BLaER1 treated with 17β-estradiol and CSF1 and Interleukin-3, amounts not matched to agents 10 nM and 100 nM (cell line): ENCODE measurements around the gene COL9A3.

Experiments
- H3K27ac ChIP-seq, 11 experiments: shearing (Covaris generic); formaldehyde crosslinking; 2 replicates each; pipeline ENCODE4 v1.8.1; 2022
- H3K27me3 ChIP-seq, 11 experiments: shearing (Covaris generic); formaldehyde crosslinking; 2 replicates each; pipeline ENCODE4 v1.8.1; 2022
- H3K36me3 ChIP-seq, 11 experiments: shearing (Covaris generic); formaldehyde crosslinking; 2 replicates each; pipeline ENCODE4 v1.8.1; 2022
- H3K4me1 ChIP-seq, 10 experiments: shearing (Covaris generic); formaldehyde crosslinking; 2 replicates each; pipeline ENCODE4 v1.8.1; 2022
- H3K4me2 ChIP-seq, 11 experiments: shearing (Covaris generic); formaldehyde crosslinking; 2 replicates each; pipeline ENCODE4 v1.8.1; 2022
- H3K4me3 ChIP-seq, 10 experiments: shearing (Covaris generic); formaldehyde crosslinking; 2 replicates each; pipeline ENCODE4 v1.8.1; 2022
- H3K9ac ChIP-seq, 11 experiments: shearing (Covaris generic); formaldehyde crosslinking; 2 replicates each; pipeline ENCODE4 v1.8.1; 2022
- H3K9me3 ChIP-seq, 11 experiments: shearing (Covaris generic); formaldehyde crosslinking; replicated peaks in 1 of 11; 2 replicates each; pipeline ENCODE4 v1.8.1; 2022
- H4K20me1 ChIP-seq, 11 experiments: shearing (Covaris generic); formaldehyde crosslinking; 2 replicates each; pipeline ENCODE4 v1.8.1; 2022
- Cebpa-rat ChIP-seq, 11 experiments: shearing (Covaris generic); IDR thresholded peaks; 2 replicates each; pipeline ENCODE4 v1.8.1; 2022

COL9A3 gene

GRCh38 chr20:62776692-62777527 is 39.9 kb upstream of the COL9A3 start:
- Histone ChIP-seq H3K9me3 (peaks cover 0 to 8% (median 0%) of the 10 kb centered on the region in 11 experiments; a peak in 1 of 22 replicates), H3K4me3 (peak overlapping the region in 4 of 10 experiments; percentile 2 to 46 (median 18); a peak in 3 of 20 replicates), H3K4me1 (peaks cover 77 to 99% (median 97%) of the 10 kb centered on the region in 10 experiments), H3K27ac (peak overlapping the region in 9 of 11 experiments; percentile 33 to 80 (median 71); a peak in 17 of 22 replicates), H3K36me3 (no peaks in the 10 kb centered on the region), H3K9ac (peak overlapping the region in 5 of 11 experiments; percentile 36 to 61 (median 50); a peak in 6 of 22 replicates), H4K20me1 (no peaks in the 10 kb centered on the region), H3K4me2 (peak overlapping the region; percentile 72 to 98 (median 86)), H3K27me3 (peaks cover 0 to 15% (median 0%) of the 10 kb centered on the region in 11 experiments; a peak in 8 of 22 replicates)
- no peak for TF ChIP-seq Cebpa-rat (IDR thresholded peaks at IDR 0.05)

- peak overlapping the region in 1 of 10 experiments; percentile 11; a peak in 1 of 20 replicates for H3K4me3 ChIP-seq
- TF ChIP-seq Cebpa-rat (IDR thresholded peaks at IDR 0.05) = no peak
- H3K4me1 ChIP-seq = peaks cover 77 to 99% (median 97%) of the 10 kb centered on the region in 10 experiments
- peaks cover 0 to 8% (median 0%) of the 10 kb centered on the region in 11 experiments; a peak in 1 of 22 replicates for H3K9me3 ChIP-seq
- H3K27me3 ChIP-seq = peaks cover 0 to 15% (median 0%) of the 10 kb centered on the region in 11 experiments; a peak in 8 of 22 replicates
- no peaks in the 10 kb centered on the region for H3K36me3 ChIP-seq
- H3K4me2 ChIP-seq = peak overlapping the region; percentile 35 to 93 (median 75); a peak in 21 of 22 replicates
- peak overlapping the region in 9 of 11 experiments; percentile 17 to 80 (median 67); a peak in 17 of 22 replicates for H3K27ac ChIP-seq
- peak overlapping the region in 3 of 11 experiments; percentile 33 to 35 (median 34); a peak in 3 of 22 replicates for H3K9ac ChIP-seq
- H4K20me1 ChIP-seq = no peaks in the 10 kb centered on the region
These were observed 39.4 kb upstream of the COL9A3 start for GRCh38 chr20:62777528-62777830.

- Histone ChIP-seq H3K4me1 (peaks cover 77 to 99% (median 97%) of the 10 kb centered on the region in 10 experiments), H3K9ac (no peak overlapping the region), H3K4me2 (peak overlapping the region; percentile 4 to 93 (median 75); a peak in 18 of 22 replicates)
These were observed 38.8 kb upstream of the COL9A3 start for GRCh38 chr20:62778058-62778457.

GRCh38 chr20:62778601-62779416 is 38.0 kb upstream of the COL9A3 start:
- H3K4me1 ChIP-seq = peaks cover 77 to 99% (median 97%) of the 10 kb centered on the region in 10 experiments
- peaks cover 0 to 15% (median 0%) of the 10 kb centered on the region in 11 experiments; a peak in 8 of 22 replicates for H3K27me3 ChIP-seq
- peak overlapping the region in 7 of 11 experiments; percentile 10 to 80 (median 74); a peak in 8 of 22 replicates for H3K27ac ChIP-seq
- H3K9me3 ChIP-seq = peaks cover 0 to 8% (median 0%) of the 10 kb centered on the region in 11 experiments; a peak in 1 of 22 replicates
- H3K36me3 ChIP-seq = no peaks in the 10 kb centered on the region
- H3K4me3 ChIP-seq = no peak overlapping the region
- no peak for TF ChIP-seq Cebpa-rat (IDR thresholded peaks at IDR 0.05)
- H3K4me2 ChIP-seq = peak overlapping the region; percentile 4 to 93 (median 78); a peak in 20 of 22 replicates
- 0 out of 22 replicates have a peak overlapping the region, but pooled peaks of 1 of the 11 experiments have one; percentile 18 for H3K9ac ChIP-seq
- H4K20me1 ChIP-seq = no peaks in the 10 kb centered on the region

More at GRCh38 chr20:62778058-62778457, 38.8 kb upstream of the COL9A3 start:
- Histone ChIP-seq H3K4me3 (no peak overlapping the region), H3K9me3 (peaks cover 0 to 8% (median 0%) of the 10 kb centered on the region in 11 experiments; a peak in 1 of 22 replicates), H3K27ac (peak overlapping the region in 7 of 11 experiments; percentile 26 to 80 (median 74); a peak in 7 of 22 replicates), H3K27me3 (peaks cover 0 to 15% (median 0%) of the 10 kb centered on the region in 11 experiments; a peak in 8 of 22 replicates), H3K36me3 (no peaks in the 10 kb centered on the region), H4K20me1 (no peaks in the 10 kb centered on the region)
- no peak for TF ChIP-seq Cebpa-rat (IDR thresholded peaks at IDR 0.05)

GRCh38 chr20:62779417-62779685 is 37.5 kb upstream of the COL9A3 start:
- Histone ChIP-seq H3K27ac (no peak overlapping the region), H3K27me3 (peaks cover 0 to 15% (median 0%) of the 10 kb centered on the region in 11 experiments; a peak in 8 of 22 replicates), H3K36me3 (no peaks in the 10 kb centered on the region), H3K9me3 (peaks cover 0 to 8% (median 0%) of the 10 kb centered on the region in 11 experiments; a peak in 1 of 22 replicates), H3K4me1 (peaks cover 77 to 99% (median 97%) of the 10 kb centered on the region in 10 experiments), H3K4me3 (no peak overlapping the region), H3K4me2 (peak overlapping the region in 9 of 11 experiments; percentile 35 to 93 (median 81); a peak in 10 of 22 replicates), H3K9ac (no peak overlapping the region), H4K20me1 (no peaks in the 10 kb centered on the region)
- no peak for TF ChIP-seq Cebpa-rat (IDR thresholded peaks at IDR 0.05)

GRCh38 chr20:62780204-62780603 is 36.6 kb upstream of the COL9A3 start:
- H3K27me3 ChIP-seq = peaks cover 0 to 15% (median 0%) of the 10 kb centered on the region in 11 experiments; a peak in 8 of 22 replicates
- no peaks in the 10 kb centered on the region for H4K20me1 ChIP-seq
- no peak overlapping the region for H3K27ac ChIP-seq
- no peak overlapping the region; a peak in 1 of 22 replicates for H3K9ac ChIP-seq
- peaks cover 0 to 8% (median 0%) of the 10 kb centered on the region in 11 experiments; a peak in 1 of 22 replicates for H3K9me3 ChIP-seq
- H3K36me3 ChIP-seq = no peaks in the 10 kb centered on the region
- TF ChIP-seq Cebpa-rat (IDR thresholded peaks at IDR 0.05) = no peak
- no peak overlapping the region for H3K4me3 ChIP-seq
- H3K4me2 ChIP-seq = peak overlapping the region; percentile 24 to 93 (median 78)
- peaks cover 73 to 97% (median 95%) of the 10 kb centered on the region in 10 experiments for H3K4me1 ChIP-seq

GRCh38 chr20:62780696-62781095 is 36.2 kb upstream of the COL9A3 start:
- Histone ChIP-seq H4K20me1 (no peaks in the 10 kb centered on the region), H3K4me3 (no peak overlapping the region), H3K27me3 (peaks cover 0 to 15% (median 0%) of the 10 kb centered on the region in 11 experiments; a peak in 8 of 22 replicates), H3K27ac (no peak overlapping the region; a peak in 1 of 22 replicates), H3K9me3 (peaks cover 0 to 8% (median 0%) of the 10 kb centered on the region in 11 experiments; a peak in 1 of 22 replicates), H3K9ac (no peak overlapping the region), H3K36me3 (no peaks in the 10 kb centered on the region), H3K4me2 (peak overlapping the region; percentile 24 to 93 (median 78); a peak in 21 of 22 replicates), H3K4me1 (peaks cover 73 to 97% (median 94%) of the 10 kb centered on the region in 10 experiments)
- TF ChIP-seq Cebpa-rat (IDR thresholded peaks at IDR 0.05) = no peak
